Measurements from ENCODE around the gene SMR3B. TPM values are rescaled to one million over a fixed set of nuclear protein-coding genes. Genes with fewer than 3 reads are reported as not detected.

The SMR3B gene
- total RNA-seq (2022; extraction: Qiagen RNA extraction), result not detected in 5 replicates

DNA sequence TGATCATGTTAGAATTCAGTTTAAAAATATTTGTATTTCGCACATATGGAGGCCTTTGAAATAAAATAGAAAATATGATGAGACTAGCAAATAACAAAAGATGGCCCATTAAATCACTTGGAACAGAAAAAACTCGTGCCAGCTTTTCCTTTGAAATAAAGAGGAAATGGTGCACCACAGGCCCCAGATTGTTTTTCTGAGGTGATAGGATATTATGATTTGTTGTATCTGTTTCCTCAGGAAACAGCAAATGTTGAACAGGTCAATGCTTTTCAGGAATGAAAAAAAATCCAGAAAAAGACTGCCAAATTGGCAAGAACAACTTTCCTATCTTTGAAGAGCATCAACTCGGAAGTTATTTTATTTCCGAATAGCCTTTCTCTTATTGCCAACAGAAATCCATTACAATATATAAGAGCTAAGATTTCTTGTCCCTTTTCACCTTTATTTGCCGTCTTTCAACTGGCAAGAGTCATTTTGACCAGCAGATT, at the start of gene SMR3B:
Gene SMR3B (plus strand): TSS at position 441 of the 491 bp plus-strand sequence. CDS start 1,380 bp downstream, outside the sequence.

DNA sequence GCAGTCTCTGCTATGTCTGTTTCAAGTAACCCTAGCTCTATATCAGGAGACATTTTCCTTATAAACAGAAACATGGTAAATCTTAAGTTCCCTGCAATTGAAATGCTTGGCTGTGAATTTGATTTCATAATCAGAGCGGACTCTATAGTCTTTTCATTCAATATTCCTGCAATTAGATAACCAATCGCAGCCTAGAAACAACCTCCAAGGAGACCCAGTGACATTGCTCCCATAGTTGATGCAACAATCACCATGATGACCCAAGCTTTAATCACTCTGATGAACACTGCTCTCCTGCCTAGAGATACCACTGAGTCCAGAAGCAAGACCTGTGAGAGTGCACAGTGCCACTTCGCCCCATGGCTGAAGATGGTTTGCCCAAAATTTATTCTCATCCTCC, 48.2 kb upstream of the SMR3B start, which contains the start of gene CABS1:
Gene CABS1 (plus strand): TSS at position 301 of the 400 bp plus-strand sequence. CDS start 59 bp downstream, at position 360.

DNA sequence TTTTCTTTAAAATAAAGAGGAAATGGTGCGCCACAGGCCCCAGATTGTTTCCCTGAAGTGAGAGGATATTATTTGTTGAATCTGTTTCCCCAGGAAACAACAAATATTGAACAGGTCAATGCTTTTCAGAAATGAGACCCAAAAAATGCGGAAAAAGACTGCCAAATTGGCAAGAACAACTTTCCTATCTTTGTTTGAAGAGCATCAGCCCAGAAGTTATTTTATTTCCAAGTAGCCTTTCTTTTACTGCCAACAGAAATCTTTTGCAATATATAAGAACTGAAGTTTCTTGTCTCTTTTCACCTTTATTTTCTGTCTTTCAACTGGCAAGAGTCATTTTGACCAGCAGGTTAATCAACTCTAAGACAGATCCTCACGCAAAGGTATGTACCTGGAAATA, 22.5 kb upstream of the SMR3B start, which contains the start of gene SMR3A:
Gene SMR3A (plus strand): TSS at position 301 of the 400 bp plus-strand sequence. CDS start 1,356 bp downstream, outside the sequence.

DNA sequence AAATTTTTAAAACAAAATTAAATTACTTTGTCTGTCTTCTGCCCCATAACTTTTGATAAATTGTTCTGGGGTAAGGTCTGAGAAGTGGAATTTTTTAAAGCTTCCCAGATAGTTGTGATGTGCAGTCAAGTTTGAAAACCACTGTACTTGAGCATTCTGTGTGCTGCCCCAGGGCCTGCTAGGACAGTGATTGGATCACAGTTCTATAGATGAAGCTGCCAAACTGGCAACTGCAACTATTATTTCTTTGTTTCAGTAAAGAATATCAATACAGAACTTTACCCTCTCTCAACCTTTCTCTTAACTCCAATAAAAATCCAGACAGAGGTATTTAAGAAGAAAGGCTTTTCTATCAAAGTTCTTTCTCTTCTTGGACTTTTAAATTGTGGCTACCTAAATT, 14.6 kb downstream of the SMR3B start, which contains the start of gene OPRPN:
Gene OPRPN (plus strand): TSS at position 361 of the 400 bp plus-strand sequence. CDS start 1,346 bp downstream, outside the sequence.

Other genes with a start within 250 kb of the SMR3B start
- not detected in 5 replicates for gene PRR27, start 228.9 kb upstream of the SMR3B start, total RNA-seq (2022; extraction: Qiagen RNA extraction)
- gene ODAM, start 187.4 kb upstream of the SMR3B start, total RNA-seq (2022; extraction: Qiagen RNA extraction), result not detected in 5 replicates
- not detected in 5 replicates for gene FDCSP, start 157.0 kb upstream of the SMR3B start, total RNA-seq (2022; extraction: Qiagen RNA extraction)
- not detected in 5 replicates for gene CSN3, start 140.5 kb upstream of the SMR3B start, total RNA-seq (2022; extraction: Qiagen RNA extraction)
- gene CABS1, start 48.1 kb upstream of the SMR3B start, total RNA-seq (2022; extraction: Qiagen RNA extraction), result not detected in 5 replicates
- not detected in 5 replicates for gene SMR3A, start 22.4 kb upstream of the SMR3B start, total RNA-seq (2022; extraction: Qiagen RNA extraction)
- not detected in 5 replicates for gene OPRPN, start 14.8 kb downstream of the SMR3B start, total RNA-seq (2022; extraction: Qiagen RNA extraction)
- not detected in 5 replicates for gene MUC7, start 89.1 kb downstream of the SMR3B start, total RNA-seq (2022; extraction: Qiagen RNA extraction)
- 0.20 TPM in 1 of 5 replicates, not detected in the others for gene AMTN, start 135.4 kb downstream of the SMR3B start, total RNA-seq (2022; extraction: Qiagen RNA extraction)
- not detected in 5 replicates for gene AMBN, start 209.1 kb downstream of the SMR3B start, total RNA-seq (2022; extraction: Qiagen RNA extraction)
- gene ENAM, start 245.6 kb downstream of the SMR3B start, total RNA-seq (2022; extraction: Qiagen RNA extraction), result not detected in 5 replicates